ENCODE data around the gene ZNF549. TPM values are rescaled to one million over a fixed set of nuclear protein-coding genes. Genes with fewer than 3 reads are reported as not detected.
"Not testable (repeated sequence)": the region's sequence is repeated elsewhere in the genome, so short reads cannot be mapped to it uniquely, and the experiment has no call there.

ZNF549 gene
- total and polyA plus RNA-seq, 11 donors: 2.5 to 5.2 (median 3.7) TPM

DNA sequence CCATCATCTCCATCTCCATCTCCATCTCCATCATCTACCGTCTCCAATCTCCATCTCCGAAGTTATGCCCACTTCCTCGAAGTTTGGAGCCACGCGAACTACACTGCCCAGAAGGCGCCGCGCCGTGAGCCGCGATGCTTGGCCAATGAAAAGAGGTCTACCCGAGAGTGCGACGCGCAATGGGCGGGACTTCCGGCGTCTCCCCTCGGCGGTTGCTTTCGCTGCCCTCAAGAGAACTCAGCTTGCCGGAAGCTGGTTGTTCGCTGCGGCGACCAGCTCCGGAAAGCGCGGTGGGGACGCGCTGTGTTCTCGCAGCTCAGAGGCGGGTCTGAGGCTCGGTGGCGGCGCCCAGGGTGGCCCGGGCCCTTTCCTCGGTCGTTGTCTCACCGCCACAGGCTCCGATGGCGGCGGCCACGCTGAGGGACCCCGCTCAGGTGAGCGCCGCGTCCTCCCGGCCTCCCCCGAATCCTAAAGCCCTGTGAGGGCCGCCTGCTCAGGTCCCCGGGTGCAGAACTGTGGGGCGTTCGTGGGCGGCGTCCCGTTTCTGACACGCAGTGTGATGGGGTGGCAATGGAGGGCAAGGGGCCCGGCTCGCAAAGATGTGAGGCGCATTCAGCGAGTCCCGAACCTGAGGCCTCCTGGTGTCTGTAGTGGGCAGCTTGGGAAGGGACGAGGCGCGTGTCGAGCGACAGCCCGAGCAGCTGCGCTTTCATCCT, 27.3 kb upstream of the ZNF549 start, which contains the start of gene ZNF773:
TSS of gene ZNF773 (plus strand) at position 259 of the 716 bp plus-strand sequence. CDS start at position 402, 143 bp downstream.
- H3K27ac ChIP-seq: peak within 1 kb of the TSS; percentile 67 to 96 (median 89)
- ATAC-seq (peak; percentile 100), DNase-seq (peak; percentile 96 to 98 (median 97))
- peaks cover 0 to 11% (median 7%) of the 10 kb centered on the region in 12 donors for H3K4me1 ChIP-seq
- H3K9me3 ChIP-seq: peaks cover 0 to 59% (median 0%) of the 10 kb centered on the region in 12 donors
- H3K27me3 ChIP-seq; intact Hi-C loops (cut with DNase I): not testable (repeated sequence)
- TF ChIP-seq POLR2A (IDR thresholded peaks at IDR 0.05): peak in 1 of 2 donors; percentile 95
- peaks cover 0 to 13% (median 7%) of the 10 kb centered on the region in 9 donors for H3K36me3 ChIP-seq
- WGBS, 4 donors: 0 to 1% (median 0%) methylated on average over 32 to 61 of the region's 69 CpGs
- H3K4me3 ChIP-seq: peak within 1 kb of the TSS; percentile 73 to 100 (median 88)

DNA sequence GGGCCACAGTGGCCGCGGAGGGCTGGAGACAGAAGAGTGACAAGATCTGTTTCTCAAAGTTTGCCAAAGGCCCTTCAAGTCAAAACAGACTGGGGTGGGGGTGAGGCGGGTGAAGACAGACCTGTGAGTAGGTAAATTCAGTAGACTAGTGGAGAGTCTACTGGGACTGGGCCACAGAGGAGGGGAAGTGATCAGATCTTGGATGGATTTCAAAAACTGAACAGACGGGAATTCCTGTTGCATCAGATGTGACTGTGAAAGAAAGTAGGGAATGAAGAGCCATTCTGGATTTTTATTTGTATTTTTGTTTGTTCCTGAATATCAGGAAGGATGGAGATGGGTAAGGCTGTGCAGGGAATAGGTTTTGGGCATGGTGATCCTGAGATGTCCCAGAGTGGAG, 26.8 kb upstream of the ZNF549 start:
- H3K27me3 ChIP-seq; intact Hi-C loops (cut with DNase I); DNase-seq; H3K27ac ChIP-seq: not testable (repeated sequence)
- ATAC-seq: peak in 1 of 4 donors; percentile 24
- 0 to 8% (median 4%) methylated on average over 1 to 2 of the region's 4 CpGs for WGBS, 4 donors
- Histone ChIP-seq H3K9me3 (peaks cover 0 to 53% (median 0%) of the 10 kb centered on the region in 12 donors), H3K36me3 (peaks cover 0 to 18% (median 11%) of the 10 kb centered on the region in 9 donors), H3K4me3 (peak overlapping the region in 10 of 12 donors; percentile 21 to 100 (median 86)), H3K4me1 (peaks cover 0 to 11% (median 7%) of the 10 kb centered on the region in 12 donors)

DNA sequence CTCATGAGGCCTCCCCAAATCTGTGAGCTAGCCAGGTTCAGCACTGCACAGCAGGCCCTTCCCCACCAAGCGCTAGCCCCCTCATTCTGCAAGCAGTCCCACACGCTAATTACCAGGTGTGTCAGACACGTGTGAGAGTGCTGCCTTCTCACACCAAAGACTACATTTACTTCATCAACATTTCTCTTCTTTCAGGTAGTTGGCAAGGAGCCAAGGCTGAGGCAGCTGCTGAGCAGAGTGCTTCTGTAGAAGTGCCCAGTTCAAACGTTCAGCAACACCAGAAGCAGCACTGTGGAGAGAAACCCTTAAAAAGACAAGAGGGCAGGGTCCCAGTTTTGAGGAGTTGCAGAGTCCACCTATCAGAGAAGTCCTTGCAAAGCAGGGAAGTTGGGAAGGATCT, 21.0 kb upstream of the ZNF549 start:
- Histone ChIP-seq H3K4me3 (no peak overlapping the region), H3K36me3 (peaks cover 0 to 66% (median 41%) of the 10 kb centered on the region in 9 donors), H3K9me3 (peaks cover 0 to 67% (median 16%) of the 10 kb centered on the region in 12 donors), H3K27ac (no peak overlapping the region), H3K27me3 (no peaks in the 10 kb centered on the region), H3K4me1 (peaks cover 0 to 4% (median 0%) of the 10 kb centered on the region in 12 donors)
- no peak for TF ChIP-seq POLR2A (IDR thresholded peaks at IDR 0.05)
- TF ChIP-seq, protein P1, sequence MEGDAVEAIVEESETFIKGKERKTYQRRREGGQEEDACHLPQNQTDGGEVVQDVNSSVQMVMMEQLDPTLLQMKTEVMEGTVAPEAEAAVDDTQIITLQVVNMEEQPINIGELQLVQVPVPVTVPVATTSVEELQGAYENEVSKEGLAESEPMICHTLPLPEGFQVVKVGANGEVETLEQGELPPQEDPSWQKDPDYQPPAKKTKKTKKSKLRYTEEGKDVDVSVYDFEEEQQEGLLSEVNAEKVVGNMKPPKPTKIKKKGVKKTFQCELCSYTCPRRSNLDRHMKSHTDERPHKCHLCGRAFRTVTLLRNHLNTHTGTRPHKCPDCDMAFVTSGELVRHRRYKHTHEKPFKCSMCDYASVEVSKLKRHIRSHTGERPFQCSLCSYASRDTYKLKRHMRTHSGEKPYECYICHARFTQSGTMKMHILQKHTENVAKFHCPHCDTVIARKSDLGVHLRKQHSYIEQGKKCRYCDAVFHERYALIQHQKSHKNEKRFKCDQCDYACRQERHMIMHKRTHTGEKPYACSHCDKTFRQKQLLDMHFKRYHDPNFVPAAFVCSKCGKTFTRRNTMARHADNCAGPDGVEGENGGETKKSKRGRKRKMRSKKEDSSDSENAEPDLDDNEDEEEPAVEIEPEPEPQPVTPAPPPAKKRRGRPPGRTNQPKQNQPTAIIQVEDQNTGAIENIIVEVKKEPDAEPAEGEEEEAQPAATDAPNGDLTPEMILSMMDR (IDR thresholded peaks at IDR 0.05): no peak
- no peak for ATAC-seq
- 60 to 82% (median 70%) methylated on average over 4 of the region's 4 CpGs for whole genome bisulfite sequencing, 4 donors
- intact Hi-C loops (cut with DNase I): no loop called here
- DNase-seq: no peak

DNA sequence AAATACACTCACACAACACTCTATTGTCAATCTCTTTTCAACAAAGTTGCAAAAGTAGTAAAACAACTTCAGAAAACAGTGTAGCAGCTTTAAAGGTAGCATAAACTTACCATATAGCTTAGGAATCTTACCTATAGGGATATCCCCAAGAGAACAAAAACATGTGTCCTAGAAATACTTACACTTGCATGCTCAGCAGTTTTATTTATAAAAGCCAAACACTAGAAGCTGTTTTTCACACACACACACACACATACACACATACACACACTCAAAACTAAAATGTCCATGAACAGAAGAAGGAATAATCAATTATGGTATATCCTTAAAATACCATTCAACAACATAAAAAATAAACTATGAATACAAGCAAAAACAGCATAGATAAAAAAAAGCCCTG, 15.7 kb upstream of the ZNF549 start:
- Histone ChIP-seq H3K36me3 (peaks cover 0 to 85% (median 40%) of the 10 kb centered on the region in 9 donors), H3K4me3 (no peak overlapping the region), H3K4me1 (no peaks in the 10 kb centered on the region), H3K9me3 (peaks cover 0 to 80% (median 50%) of the 10 kb centered on the region in 12 donors), H3K27ac (no peak overlapping the region), H3K27me3 (no peaks in the 10 kb centered on the region)
- TF ChIP-seq, protein P1 (IDR thresholded peaks at IDR 0.05): no peak
- no peak for TF ChIP-seq POLR2A (IDR thresholded peaks at IDR 0.05)
- intact Hi-C loops (cut with DNase I): no loop called here
- DNase-seq (no peak), ATAC-seq (no peak)

DNA sequence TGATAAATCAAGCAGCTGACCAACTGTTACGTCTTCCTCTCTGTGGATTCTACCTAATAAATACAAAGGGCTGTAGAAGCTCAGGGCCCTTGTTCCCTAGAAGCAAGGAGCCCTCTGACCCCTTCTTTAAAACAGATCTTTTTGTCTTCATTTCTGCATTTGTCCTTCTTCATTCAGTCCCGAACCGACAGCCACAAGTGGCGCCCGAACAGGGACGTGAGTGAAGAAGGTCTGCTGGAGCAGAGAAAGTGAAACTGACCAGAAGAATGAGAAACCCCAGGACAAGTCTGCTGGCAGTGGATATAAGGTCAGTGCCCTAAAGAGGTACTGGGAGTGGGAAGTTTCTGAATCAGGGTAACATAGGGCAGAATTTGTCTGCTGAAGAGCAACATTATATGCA, 14.3 kb upstream of the ZNF549 start:
- Histone ChIP-seq H3K27ac (no peak overlapping the region), H3K4me3 (no peak overlapping the region), H3K4me1 (no peaks in the 10 kb centered on the region), H3K27me3 (no peaks in the 10 kb centered on the region), H3K9me3 (peaks cover 0 to 69% (median 47%) of the 10 kb centered on the region in 12 donors), H3K36me3 (peaks cover 0 to 85% (median 38%) of the 10 kb centered on the region in 9 donors)
- ATAC-seq (no peak), DNase-seq (no peak)
- WGBS, 4 donors: 96 to 98% (median 97%) methylated on average over 6 of the region's 6 CpGs
- intact Hi-C loops (cut with DNase I): no loop called here
- TF ChIP-seq POLR2A (IDR thresholded peaks at IDR 0.05): no peak
- TF ChIP-seq, protein P1 (IDR thresholded peaks at IDR 0.05): no peak

Measured in heart left ventricle (tissue), 16 donors.